ENCODE results near the gene GATC. TPM values are rescaled to one million over a fixed set of nuclear protein-coding genes. Genes with fewer than 3 reads are reported as not detected.
A peak's percentile ranks its signal among the peaks of the same experiment; 100 is the strongest.

Gene GATC
- total RNA-seq, 6 experiments from 2014 or later, result 16.3 to 30.9 (median 24.0) TPM

DNA sequence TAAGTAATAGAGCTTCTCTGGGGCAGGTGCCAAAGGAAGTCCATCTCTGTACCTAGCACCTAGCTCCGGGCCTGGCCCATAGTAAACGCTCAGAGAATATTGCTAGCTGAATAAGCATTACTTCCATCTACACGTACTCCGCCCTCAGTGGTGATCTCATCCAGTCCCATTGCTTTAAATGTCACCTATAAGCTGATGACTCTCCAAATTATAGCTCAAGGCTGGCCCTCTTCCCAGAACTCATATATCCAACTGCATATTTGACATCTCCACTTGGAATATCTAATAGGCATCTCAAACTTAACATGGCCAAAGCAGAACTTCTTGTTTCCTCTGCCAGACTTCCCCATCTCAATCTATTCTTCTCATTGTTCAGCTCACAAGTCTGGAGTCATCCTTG lies 42.8 kb downstream of the GATC start:
- H3K9me3 Mint-ChIP-seq, result no peaks in the 10 kb centered on the region
- peak; percentile 6 for DNase-seq
- no peak overlapping the region for H3K27ac Mint-ChIP-seq
- TF ChIP-seq, protein P1, sequence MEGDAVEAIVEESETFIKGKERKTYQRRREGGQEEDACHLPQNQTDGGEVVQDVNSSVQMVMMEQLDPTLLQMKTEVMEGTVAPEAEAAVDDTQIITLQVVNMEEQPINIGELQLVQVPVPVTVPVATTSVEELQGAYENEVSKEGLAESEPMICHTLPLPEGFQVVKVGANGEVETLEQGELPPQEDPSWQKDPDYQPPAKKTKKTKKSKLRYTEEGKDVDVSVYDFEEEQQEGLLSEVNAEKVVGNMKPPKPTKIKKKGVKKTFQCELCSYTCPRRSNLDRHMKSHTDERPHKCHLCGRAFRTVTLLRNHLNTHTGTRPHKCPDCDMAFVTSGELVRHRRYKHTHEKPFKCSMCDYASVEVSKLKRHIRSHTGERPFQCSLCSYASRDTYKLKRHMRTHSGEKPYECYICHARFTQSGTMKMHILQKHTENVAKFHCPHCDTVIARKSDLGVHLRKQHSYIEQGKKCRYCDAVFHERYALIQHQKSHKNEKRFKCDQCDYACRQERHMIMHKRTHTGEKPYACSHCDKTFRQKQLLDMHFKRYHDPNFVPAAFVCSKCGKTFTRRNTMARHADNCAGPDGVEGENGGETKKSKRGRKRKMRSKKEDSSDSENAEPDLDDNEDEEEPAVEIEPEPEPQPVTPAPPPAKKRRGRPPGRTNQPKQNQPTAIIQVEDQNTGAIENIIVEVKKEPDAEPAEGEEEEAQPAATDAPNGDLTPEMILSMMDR (IDR thresholded peaks at IDR 0.05), result no peak
- H3K4me1 Mint-ChIP-seq (ENCODE audit: low read depth), result peaks cover 14% of the 10 kb centered on the region
- no peak overlapping the region for H3K4me3 Mint-ChIP-seq
- H3K36me3 Mint-ChIP-seq (ENCODE audit: low read depth), result peaks cover 17% of the 10 kb centered on the region
- H3K27me3 Mint-ChIP-seq (ENCODE audit: insufficient read depth), result no peaks in the 10 kb centered on the region

DNA sequence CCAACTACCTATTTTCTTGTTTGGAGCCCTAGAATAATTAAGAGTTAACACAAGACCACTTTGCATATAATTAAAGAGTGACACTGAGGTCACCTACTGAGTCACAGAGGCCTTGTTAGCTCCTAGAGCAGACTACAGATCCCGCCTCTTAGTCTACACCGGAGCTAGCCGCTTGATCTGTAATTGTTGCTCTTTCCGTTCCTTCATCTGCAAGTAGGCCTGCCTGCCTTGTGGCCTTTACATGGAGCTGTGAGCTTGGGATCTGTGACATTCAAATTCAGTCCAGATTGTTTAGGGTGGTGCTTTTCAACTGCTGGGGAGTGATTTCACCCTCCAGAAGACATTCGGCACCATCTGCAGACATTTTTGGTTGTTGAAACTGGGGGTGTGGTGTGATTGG lies 44.1 kb downstream of the GATC start:
- Mint-ChIP-seq H3K27me3 (ENCODE audit: insufficient read depth) (no peaks in the 10 kb centered on the region; the same call in 1 of the 2 replicates), H3K4me1 (ENCODE audit: low read depth) (peaks cover 23% of the 10 kb centered on the region), H3K9me3 (no peaks in the 10 kb centered on the region), H3K27ac (no peak overlapping the region), H3K36me3 (ENCODE audit: low read depth) (peaks cover 17% of the 10 kb centered on the region), H3K4me3 (no peak overlapping the region)
- TF ChIP-seq, protein P1 (IDR thresholded peaks at IDR 0.05), result no peak
- no peak for DNase-seq

DNA sequence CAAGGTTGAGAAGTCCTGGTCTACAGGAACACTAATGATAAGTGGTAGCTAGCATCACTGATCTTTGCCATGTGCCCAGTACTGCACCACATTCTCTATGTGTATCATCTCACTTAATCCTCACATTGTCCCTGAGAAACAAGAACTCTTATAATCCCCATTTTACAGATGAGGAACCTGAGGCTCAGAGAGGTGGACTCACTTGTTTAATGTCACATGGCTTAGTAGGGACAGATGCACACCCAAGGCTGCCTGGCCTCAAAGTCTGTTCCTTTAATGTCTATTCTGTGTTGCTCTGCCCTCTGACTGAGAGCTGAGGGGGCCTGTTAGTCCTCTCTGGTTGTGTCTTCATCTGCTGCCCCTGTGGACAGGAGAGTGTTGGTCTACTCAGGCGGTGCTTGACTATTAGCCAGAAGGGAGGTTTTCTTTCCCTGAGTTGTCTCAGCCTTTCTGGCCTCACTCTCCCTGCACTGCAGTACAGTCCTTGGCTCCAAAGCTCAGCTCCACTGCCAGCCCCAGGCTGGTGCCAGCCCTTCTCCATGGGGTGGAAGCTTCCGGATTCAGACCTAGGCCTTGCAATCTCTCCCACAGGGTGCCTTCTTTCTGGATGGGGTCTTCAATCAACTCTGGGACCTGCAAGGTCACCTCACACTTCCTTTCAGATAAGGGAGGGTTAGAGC lies 44.7 kb downstream of the GATC start:
- Mint-ChIP-seq H3K36me3 (ENCODE audit: low read depth) (peaks cover 17% of the 10 kb centered on the region), H3K27me3 (ENCODE audit: insufficient read depth) (no peaks in the 10 kb centered on the region; the same call in 1 of the 2 replicates), H3K27ac (no peak overlapping the region), H3K9me3 (no peaks in the 10 kb centered on the region), H3K4me3 (no peak overlapping the region), H3K4me1 (ENCODE audit: low read depth) (peaks cover 23% of the 10 kb centered on the region)
- TF ChIP-seq, protein P1 (IDR thresholded peaks at IDR 0.05), result no peak
- DNase-seq, result no peak

DNA sequence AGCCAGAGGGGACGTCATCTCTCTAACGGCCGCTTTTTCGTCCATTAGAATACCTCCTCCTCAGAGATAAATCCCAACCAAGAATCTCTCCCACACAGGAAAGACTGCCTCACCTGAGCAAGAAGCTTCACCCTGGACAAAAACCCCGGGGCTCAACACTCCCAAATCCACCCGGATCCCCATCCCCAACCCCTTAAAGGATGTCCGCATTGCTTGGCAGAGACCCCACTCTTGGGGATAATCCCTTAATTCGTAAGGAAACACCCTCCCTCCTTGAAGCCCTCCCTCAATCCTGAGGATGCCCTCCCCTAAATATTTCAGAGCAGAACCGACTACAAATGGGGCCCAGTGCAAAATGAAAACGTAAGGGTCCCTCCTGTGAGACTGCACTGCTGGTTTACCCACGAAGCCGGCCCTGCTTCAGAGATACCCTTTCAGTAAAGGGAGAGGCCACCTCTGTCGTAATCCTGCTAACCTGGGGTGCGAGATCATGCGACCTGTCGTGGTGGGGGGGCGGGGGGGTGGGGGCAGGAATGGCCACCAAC lies 49.0 kb downstream of the GATC start:
- Mint-ChIP-seq H3K36me3 (ENCODE audit: low read depth) (peaks cover 36% of the 10 kb centered on the region), H3K9me3 (no peaks in the 10 kb centered on the region), H3K4me3 (peak overlapping the region; percentile 89), H3K27ac (peak overlapping the region; percentile 72), H3K4me1 (ENCODE audit: low read depth) (peaks cover 30% of the 10 kb centered on the region), H3K27me3 (ENCODE audit: insufficient read depth) (no peaks in the 10 kb centered on the region; the same call in 1 of the 2 replicates)
- TF ChIP-seq, protein P1 (IDR thresholded peaks at IDR 0.05), result no peak
- no peak for DNase-seq

DNA sequence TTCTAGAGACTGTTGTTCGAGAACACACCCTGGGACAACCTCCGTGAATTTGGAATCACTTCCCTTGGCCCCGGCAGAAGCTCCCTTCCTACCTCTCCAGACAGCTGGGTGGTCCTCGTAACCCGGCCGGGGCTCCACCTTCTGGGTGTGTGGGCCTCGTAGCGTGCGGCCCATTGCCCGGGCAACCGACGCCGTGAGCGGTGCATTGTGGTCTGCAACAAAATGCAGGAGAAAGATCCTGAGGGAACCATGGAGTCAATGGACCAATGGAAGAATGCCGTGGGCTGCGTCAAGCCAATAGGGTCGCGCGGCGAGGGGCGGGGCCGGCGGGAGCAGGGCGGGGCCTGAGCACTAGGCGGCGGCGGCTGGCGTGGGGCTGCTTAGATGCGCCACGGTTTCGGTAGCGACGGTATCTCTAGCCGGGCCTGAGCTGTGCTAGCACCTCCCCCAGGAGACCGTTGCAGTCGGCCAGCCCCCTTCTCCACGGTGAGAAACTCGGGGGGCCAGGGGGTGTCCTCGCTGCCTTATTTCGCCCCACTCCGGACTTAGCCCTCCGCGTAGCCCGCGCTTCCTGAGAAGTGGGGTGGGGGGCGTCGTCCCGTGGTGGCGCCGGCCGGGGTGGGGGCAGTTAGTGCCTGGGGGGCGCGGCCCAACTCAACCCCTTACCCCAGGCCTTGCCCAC lies 49.6 kb downstream of the GATC start, which contains the start of gene DYNLL1:
DYNLL1 (plus strand) TSS at position 383 of the 682 bp plus-strand sequence. CDS start 309 bp downstream, outside the sequence.
- Mint-ChIP-seq H3K9me3 (no peaks in the 10 kb centered on the region), H3K27ac (peak within 1 kb of the TSS; percentile 75), H3K36me3 (ENCODE audit: low read depth) (peaks cover 32% of the 10 kb centered on the region), H3K4me1 (ENCODE audit: low read depth) (peaks cover 37% of the 10 kb centered on the region), H3K27me3 (ENCODE audit: insufficient read depth) (no peaks in the 10 kb centered on the region; the same call in 1 of the 2 replicates), H3K4me3 (peak within 1 kb of the TSS; percentile 89)
- TF ChIP-seq, protein P1 (IDR thresholded peaks at IDR 0.05), result no peak; the same call in 1 of the 2 replicates
- DNase-seq, result peak; percentile 94
